ENCODE data around the gene C16orf74.

The C16orf74 gene

GRCh38 chr16:85785927-85786326 is 35.0 kb upstream of the C16orf74 start:
- Histone ChIP-seq H3K9me3 (replicated peaks in 1 of 2; ENCODE audit: control insufficient read depth in 2 of 2, insufficient read depth in 1 of 2, low read depth in 1 of 2, low read length in 2 of 2) (no peaks in the 10 kb centered on the region), H3K27me3 (ENCODE audit: control insufficient read depth in 3 of 3, insufficient read depth in 3 of 3, low read depth in 1 of 3, low read length in 3 of 3) (no peaks in the 10 kb centered on the region), H3K14ac (ENCODE audit: low read length) (no peak overlapping the region), H3K9ac (ENCODE audit: low read depth, low read length, poor library complexity) (no peak overlapping the region), H2AK5ac (ENCODE audit: low read depth, low read length) (no peak overlapping the region), H3K4ac (ENCODE audit: low read length) (no peak overlapping the region), H3K4me1 (ENCODE audit: control insufficient read depth in 2 of 2, insufficient read depth in 1 of 2, low read depth in 1 of 2, low read length in 2 of 2) (no peaks in the 10 kb centered on the region), H2BK120ac (ENCODE audit: low read depth, low read length) (no peak overlapping the region), H4K91ac (ENCODE audit: low read depth, low read length, poor library complexity) (no peak overlapping the region), H3K23ac (ENCODE audit: low read depth, low read length, poor library complexity) (no peak overlapping the region), H3K4me3 (ENCODE audit: low read length in 2 of 2) (no peak overlapping the region), H2BK15ac (ENCODE audit: low read length) (no peak overlapping the region), H2BK5ac (ENCODE audit: low read length) (no peak overlapping the region), H3K4me2 (ENCODE audit: insufficient read depth, low read length, poor library complexity, severe bottlenecking) (no peak overlapping the region), H2AFZ (ENCODE audit: low read length) (no peak overlapping the region), H3K27ac (replicated peaks; ENCODE audit: low read length) (no peak overlapping the region), H3K79me1 (ENCODE audit: low read depth, low read length) (peaks cover 16% of the 10 kb centered on the region), H4K8ac (ENCODE audit: low read depth, low read length) (no peak overlapping the region), H3K18ac (ENCODE audit: low read length) (no peak overlapping the region), H2BK12ac (ENCODE audit: low read length) (no peak overlapping the region), H3K36me3 (replicated peaks in 1 of 2; ENCODE audit: control insufficient read depth in 2 of 2, insufficient read depth in 2 of 2, low read length in 2 of 2) (peaks cover 34 to 71% of the 10 kb centered on the region in 2 donors)
- DNase-seq (ENCODE audit: low spot score): no peak
- no CpG with 5 or more reads among the region's 2 CpGs for WGBS, 2 donors (ENCODE audit: extremely low coverage in 2 of 2, insufficient read length in 2 of 2, insufficient replicate concordance in 1 of 2)

GRCh38 chr16:85784813-85785212 is 33.9 kb upstream of the C16orf74 start:
- peak overlapping the region in 1 of 2 donors; percentile 14 for H3K4me3 ChIP-seq (ENCODE audit: low read length in 2 of 2)
- no peak overlapping the region for H3K18ac ChIP-seq (ENCODE audit: low read length)

DNA sequence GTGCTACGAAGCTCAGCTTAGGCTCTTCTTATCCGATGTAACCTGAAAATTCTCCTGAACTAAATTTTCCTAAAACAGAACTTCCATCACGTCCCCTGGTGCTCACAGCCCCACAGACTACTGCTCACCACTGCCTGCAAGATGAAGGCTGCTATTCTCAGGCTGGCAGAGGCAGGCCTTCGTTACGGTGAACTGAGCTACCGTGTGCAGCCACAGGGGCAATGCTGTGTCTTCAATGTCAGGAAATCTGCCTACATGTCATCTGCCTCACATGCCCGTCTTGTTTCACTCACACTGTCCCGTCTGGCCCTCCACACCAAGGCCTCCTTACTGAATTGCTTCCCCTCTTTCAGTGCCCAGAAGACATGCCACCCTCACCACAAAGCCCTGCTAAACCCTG is 32.5 kb upstream of the C16orf74 start:
- Histone ChIP-seq H3K4me1 (ENCODE audit: control insufficient read depth in 2 of 2, insufficient read depth in 1 of 2, low read depth in 1 of 2, low read length in 2 of 2) (no peaks in the 10 kb centered on the region), H2BK5ac (ENCODE audit: low read length) (no peak overlapping the region), H3K4me2 (ENCODE audit: insufficient read depth, low read length, poor library complexity, severe bottlenecking) (no peak overlapping the region), H2BK15ac (ENCODE audit: low read length) (no peak overlapping the region), H2BK12ac (ENCODE audit: low read length) (no peak overlapping the region), H4K8ac (ENCODE audit: low read depth, low read length) (no peak overlapping the region), H3K4ac (ENCODE audit: low read length) (no peak overlapping the region), H3K18ac (ENCODE audit: low read length) (no peak overlapping the region), H2AFZ (ENCODE audit: low read length) (no peak overlapping the region), H3K4me3 (ENCODE audit: low read length in 2 of 2) (no peak overlapping the region), H3K9me3 (replicated peaks in 1 of 2; ENCODE audit: control insufficient read depth in 2 of 2, insufficient read depth in 1 of 2, low read depth in 1 of 2, low read length in 2 of 2) (no peaks in the 10 kb centered on the region), H2AK5ac (ENCODE audit: low read depth, low read length) (no peak overlapping the region), H3K79me1 (ENCODE audit: low read depth, low read length) (peaks cover 16% of the 10 kb centered on the region), H2BK120ac (ENCODE audit: low read depth, low read length) (no peak overlapping the region), H3K23ac (ENCODE audit: low read depth, low read length, poor library complexity) (no peak overlapping the region), H3K27me3 (ENCODE audit: control insufficient read depth in 3 of 3, insufficient read depth in 3 of 3, low read depth in 1 of 3, low read length in 3 of 3) (no peaks in the 10 kb centered on the region), H3K9ac (ENCODE audit: low read depth, low read length, poor library complexity) (peak overlapping the region; percentile 0), H3K14ac (ENCODE audit: low read length) (no peak overlapping the region), H3K36me3 (replicated peaks in 1 of 2; ENCODE audit: control insufficient read depth in 2 of 2, insufficient read depth in 2 of 2, low read length in 2 of 2) (peaks cover 48 to 85% of the 10 kb centered on the region in 2 donors), H3K27ac (replicated peaks; ENCODE audit: low read length) (no peak overlapping the region), H4K91ac (ENCODE audit: low read depth, low read length, poor library complexity) (no peak overlapping the region)
- WGBS, 2 donors (ENCODE audit: extremely low coverage in 2 of 2, insufficient read length in 2 of 2, insufficient replicate concordance in 1 of 2): no CpG with 5 or more reads among the region's 8 CpGs
- no peak for DNase-seq (ENCODE audit: low spot score)

More at GRCh38 chr16:85784813-85785212, 33.9 kb upstream of the C16orf74 start:
- no peaks in the 10 kb centered on the region for H3K4me1 ChIP-seq (ENCODE audit: control insufficient read depth in 2 of 2, insufficient read depth in 1 of 2, low read depth in 1 of 2, low read length in 2 of 2)
- H3K36me3 ChIP-seq (replicated peaks in 1 of 2; ENCODE audit: control insufficient read depth in 2 of 2, insufficient read depth in 2 of 2, low read length in 2 of 2): peaks cover 44 to 80% of the 10 kb centered on the region in 2 donors
- no peak overlapping the region for H2BK15ac ChIP-seq (ENCODE audit: low read length)
- no peak overlapping the region for H2BK120ac ChIP-seq (ENCODE audit: low read depth, low read length)
- peaks cover 16% of the 10 kb centered on the region for H3K79me1 ChIP-seq (ENCODE audit: low read depth, low read length)
- H3K4me2 ChIP-seq (ENCODE audit: insufficient read depth, low read length, poor library complexity, severe bottlenecking): no peak overlapping the region
- no CpG with 5 or more reads among the region's 2 CpGs for WGBS, 2 donors (ENCODE audit: extremely low coverage in 2 of 2, insufficient read length in 2 of 2, insufficient replicate concordance in 1 of 2)
- no peak overlapping the region for H3K23ac ChIP-seq (ENCODE audit: low read depth, low read length, poor library complexity)
- no peak overlapping the region for H2AK5ac ChIP-seq (ENCODE audit: low read depth, low read length)
- H3K9ac ChIP-seq (ENCODE audit: low read depth, low read length, poor library complexity): no peak overlapping the region
- no peak overlapping the region for H4K91ac ChIP-seq (ENCODE audit: low read depth, low read length, poor library complexity)
- DNase-seq (ENCODE audit: low spot score): no peak
- no peak overlapping the region for H2BK12ac ChIP-seq (ENCODE audit: low read length)
- no peak overlapping the region for H2BK5ac ChIP-seq (ENCODE audit: low read length)
- no peak overlapping the region for H3K4ac ChIP-seq (ENCODE audit: low read length)
- H4K8ac ChIP-seq (ENCODE audit: low read depth, low read length): no peak overlapping the region
- no peaks in the 10 kb centered on the region for H3K9me3 ChIP-seq (replicated peaks in 1 of 2; ENCODE audit: control insufficient read depth in 2 of 2, insufficient read depth in 1 of 2, low read depth in 1 of 2, low read length in 2 of 2)
- no peak overlapping the region for H3K27ac ChIP-seq (replicated peaks; ENCODE audit: low read length)
- no peak overlapping the region for H2AFZ ChIP-seq (ENCODE audit: low read length)
- H3K27me3 ChIP-seq (ENCODE audit: control insufficient read depth in 3 of 3, insufficient read depth in 3 of 3, low read depth in 1 of 3, low read length in 3 of 3): no peaks in the 10 kb centered on the region
- H3K14ac ChIP-seq (ENCODE audit: low read length): no peak overlapping the region

- Histone ChIP-seq H3K36me3 (replicated peaks in 1 of 2; ENCODE audit: control insufficient read depth in 2 of 2, insufficient read depth in 2 of 2, low read length in 2 of 2) (peaks cover 43 to 85% of the 10 kb centered on the region in 2 donors), H2AK5ac (ENCODE audit: low read depth, low read length) (no peak overlapping the region), H3K9me3 (replicated peaks in 1 of 2; ENCODE audit: control insufficient read depth in 2 of 2, insufficient read depth in 1 of 2, low read depth in 1 of 2, low read length in 2 of 2) (no peaks in the 10 kb centered on the region), H3K14ac (ENCODE audit: low read length) (no peak overlapping the region), H2BK15ac (ENCODE audit: low read length) (no peak overlapping the region), H3K9ac (ENCODE audit: low read depth, low read length, poor library complexity) (no peak overlapping the region), H3K27ac (replicated peaks; ENCODE audit: low read length) (no peak overlapping the region), H3K4me1 (ENCODE audit: control insufficient read depth in 2 of 2, insufficient read depth in 1 of 2, low read depth in 1 of 2, low read length in 2 of 2) (no peaks in the 10 kb centered on the region), H3K4me2 (ENCODE audit: insufficient read depth, low read length, poor library complexity, severe bottlenecking) (no peak overlapping the region), H2BK120ac (ENCODE audit: low read depth, low read length) (no peak overlapping the region), H2AFZ (ENCODE audit: low read length) (no peak overlapping the region), H3K23ac (ENCODE audit: low read depth, low read length, poor library complexity) (no peak overlapping the region), H3K18ac (ENCODE audit: low read length) (no peak overlapping the region), H4K8ac (ENCODE audit: low read depth, low read length) (no peak overlapping the region), H3K27me3 (ENCODE audit: control insufficient read depth in 3 of 3, insufficient read depth in 3 of 3, low read depth in 1 of 3, low read length in 3 of 3) (no peaks in the 10 kb centered on the region), H4K91ac (ENCODE audit: low read depth, low read length, poor library complexity) (no peak overlapping the region), H3K79me1 (ENCODE audit: low read depth, low read length) (peaks cover 14% of the 10 kb centered on the region), H2BK12ac (ENCODE audit: low read length) (no peak overlapping the region), H2BK5ac (ENCODE audit: low read length) (no peak overlapping the region), H3K4ac (ENCODE audit: low read length) (no peak overlapping the region), H3K4me3 (ENCODE audit: low read length in 2 of 2) (no peak overlapping the region)
- no peak for DNase-seq (ENCODE audit: low spot score)
- no CpG with 5 or more reads among the region's 6 CpGs for WGBS, 2 donors (ENCODE audit: extremely low coverage in 2 of 2, insufficient read length in 2 of 2, insufficient replicate concordance in 1 of 2)
Observed at GRCh38 chr16:85782451-85782850, 31.6 kb upstream of the C16orf74 start.
